NCI-H2029 treated with DMSO at 0.1 percent for 48 hours (cell line): ENCODE data around the gene DNAL4.
A peak's percentile ranks its signal among the peaks of the same experiment; 100 is the strongest.

Experiments
- DNase-seq: peaks from one replicate; lab custom pipeline; 2025; lab: John Stamatoyannopoulos, UW

DNAL4 gene

DNA sequence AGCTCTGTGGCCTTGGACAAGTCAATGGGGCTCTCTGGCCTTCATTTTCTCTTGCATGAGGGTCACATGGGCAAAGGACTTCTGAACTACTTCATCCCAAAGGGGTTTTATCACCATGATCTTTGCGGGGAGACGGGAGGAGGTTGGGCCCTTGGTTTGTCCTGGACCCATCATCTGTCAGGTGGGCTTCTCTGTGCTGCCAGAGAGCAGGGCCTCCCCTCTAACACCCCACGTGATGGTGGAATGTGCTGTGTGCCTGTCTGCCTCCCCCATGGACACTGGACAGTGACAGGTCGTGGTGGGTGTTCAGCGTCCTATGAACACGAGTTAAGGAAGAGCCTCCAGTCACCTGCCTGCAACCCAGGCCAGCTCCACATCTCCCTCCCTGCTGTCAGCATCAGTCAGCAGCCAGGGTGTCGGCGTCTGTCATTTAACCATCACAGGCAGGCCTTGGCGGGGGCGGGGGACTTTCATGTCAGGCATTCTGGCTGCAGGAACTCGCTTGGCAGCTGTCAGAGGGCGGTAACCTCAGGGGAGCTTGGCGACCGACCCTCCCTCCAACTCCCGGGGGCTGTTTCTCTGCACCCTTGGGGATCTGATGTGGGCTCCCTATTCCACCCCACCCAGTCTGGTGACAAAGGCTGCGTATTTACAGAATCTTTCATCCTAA, 35.5 kb downstream of the DNAL4 start:
- no peak for DNase-seq

DNA sequence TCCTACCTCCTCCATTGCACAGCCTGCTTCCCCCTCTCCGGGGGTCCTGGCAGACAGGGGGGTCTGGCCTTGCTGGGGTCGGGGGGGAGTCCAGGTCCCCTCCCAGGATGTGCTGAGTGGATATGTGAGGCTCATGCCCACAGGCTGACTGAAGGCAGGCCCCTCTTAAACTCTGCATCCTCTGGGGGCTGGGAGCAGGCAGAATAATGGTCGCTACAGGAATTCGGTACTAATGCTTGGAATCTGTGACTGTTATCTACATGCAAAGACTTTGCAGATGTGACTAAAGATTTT, 36.5 kb downstream of the DNAL4 start:
- DNase-seq = no peak

DNA sequence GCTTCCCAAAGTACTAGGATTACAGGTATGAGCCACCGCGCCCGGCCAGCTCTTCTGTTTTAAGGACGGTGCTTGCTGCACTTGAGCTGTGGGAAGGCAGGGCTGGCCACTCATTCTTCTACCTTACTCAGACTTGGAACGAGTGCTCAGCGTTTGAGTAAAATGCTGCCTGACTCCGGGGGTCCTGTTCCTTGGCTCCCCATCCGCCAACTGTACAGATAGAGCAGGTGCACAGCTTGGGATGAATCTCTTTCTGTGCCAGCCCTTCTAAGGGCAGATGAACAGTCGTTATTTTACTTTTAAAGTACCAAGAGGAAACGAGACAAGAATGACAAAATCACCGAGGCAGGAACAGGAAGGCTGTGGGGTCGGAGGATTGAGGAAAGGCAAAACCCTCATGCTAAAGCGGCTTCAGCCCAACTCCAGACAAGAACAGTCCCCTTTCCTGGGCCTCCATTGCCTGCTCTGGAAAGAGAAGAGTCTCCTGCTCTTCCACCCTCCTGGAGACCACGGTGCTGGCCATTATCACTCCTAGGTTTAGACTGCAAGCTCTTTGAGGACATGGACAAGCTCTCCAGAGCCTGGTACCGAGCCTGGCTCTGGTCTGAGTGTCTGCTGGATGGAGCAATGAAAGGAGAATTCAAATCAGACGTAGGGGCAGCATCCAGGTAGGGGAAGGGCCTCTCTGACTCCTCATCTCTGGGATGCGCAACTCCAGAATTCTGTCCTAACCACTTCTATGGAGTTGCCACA, 37.1 kb downstream of the DNAL4 start:
- no peak for DNase-seq

DNA sequence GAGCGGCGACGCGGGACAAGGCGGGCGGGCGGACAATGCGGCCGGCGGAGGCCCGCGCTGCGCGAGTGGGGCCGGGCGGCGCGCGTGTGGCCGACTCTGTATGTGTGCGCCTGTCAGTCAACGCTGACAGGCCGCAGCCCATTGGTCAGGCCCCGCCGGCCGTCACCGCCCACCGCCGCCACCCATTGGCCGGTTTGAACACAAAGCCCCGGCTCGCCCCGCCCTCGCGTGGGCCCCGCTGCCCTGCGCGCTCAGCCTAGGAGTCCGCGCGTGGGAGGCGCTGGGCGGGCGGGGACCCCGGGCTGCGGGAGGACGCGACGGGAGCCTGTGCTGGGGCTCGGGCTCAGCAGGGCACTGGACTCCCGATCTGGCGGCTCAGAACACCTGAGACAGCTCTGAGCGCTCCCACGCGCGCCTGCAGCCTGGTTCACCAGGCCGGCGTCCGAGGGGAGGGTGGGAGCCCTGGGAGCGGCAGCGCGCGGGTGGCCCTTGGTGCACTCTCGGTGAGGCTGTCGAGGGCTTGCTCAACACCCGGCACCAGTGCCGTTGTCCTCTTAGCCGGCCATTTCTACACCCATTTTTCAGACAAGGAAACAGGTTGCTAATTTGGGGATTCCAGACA, 37.9 kb downstream of the DNAL4 start, which contains the start of gene SUN2:
Gene SUN2, minus strand, starts transcription at position 88 of the 622 bp plus-strand sequence. CDS start 3,370 bp downstream, outside the sequence.
- peak; percentile 31 for DNase-seq

GRCh38 chr22:38755155-38755910, 38.6 kb downstream of the DNAL4 start:
- DNase-seq = peak; percentile 16

DNA sequence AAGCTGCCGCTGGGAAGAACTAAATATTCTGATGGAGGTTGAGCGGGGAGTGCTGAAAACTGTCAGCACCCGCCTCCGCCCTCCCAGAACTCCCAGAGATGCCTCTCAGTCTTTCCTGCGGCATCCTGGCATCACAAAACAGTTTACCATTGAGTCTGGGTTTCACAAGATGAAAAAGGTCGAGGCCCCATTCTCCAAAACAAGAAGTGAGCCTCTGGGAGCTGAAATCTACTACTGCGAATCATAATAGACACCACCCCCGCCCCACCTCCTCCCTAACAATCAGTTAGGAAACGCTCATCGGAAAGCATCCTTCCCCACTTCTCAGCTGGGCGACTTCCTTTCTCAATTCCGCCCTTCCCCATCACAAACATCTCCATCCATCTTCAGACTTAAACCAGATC, 39.2 kb downstream of the DNAL4 start:
- no peak for DNase-seq

DNA sequence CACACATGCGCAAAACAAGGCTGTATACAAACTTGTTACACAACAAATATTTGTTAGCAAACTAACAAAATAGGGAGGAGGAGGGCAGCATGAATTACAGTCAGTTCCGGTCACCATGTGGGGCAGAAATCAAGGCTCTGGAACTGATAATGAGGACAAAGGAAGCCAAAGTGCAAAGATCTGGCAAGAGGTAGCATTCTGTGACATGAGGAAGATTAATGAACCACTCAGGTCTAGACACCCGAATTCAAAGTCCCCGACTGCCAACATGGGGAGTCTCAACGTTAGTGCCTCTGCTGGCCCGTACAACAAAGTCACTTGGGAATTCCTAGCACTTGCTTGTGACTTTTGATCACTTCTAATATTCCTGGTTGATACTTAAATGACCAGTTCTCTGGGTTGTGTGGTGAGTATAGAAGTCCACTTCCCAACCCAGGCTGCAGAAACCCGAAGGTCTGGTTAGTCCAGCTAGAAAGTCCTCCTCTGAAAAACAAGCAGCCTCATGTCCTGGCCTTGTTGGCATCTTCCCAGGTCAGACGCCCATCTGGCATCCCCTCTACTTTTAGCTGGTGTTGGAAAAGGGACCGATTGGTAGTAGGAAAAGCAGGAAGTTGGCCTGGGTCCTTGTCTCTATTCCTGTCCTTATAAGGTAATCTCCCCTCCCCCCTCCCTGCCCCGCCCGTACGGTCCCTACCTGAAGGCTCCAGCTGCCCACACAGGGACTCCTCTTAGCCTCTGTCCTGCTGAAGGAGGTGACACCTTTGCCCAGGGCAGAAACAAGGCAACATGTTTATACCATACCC, 39.8 kb downstream of the DNAL4 start:
- peak; percentile 82 for DNase-seq

DNA sequence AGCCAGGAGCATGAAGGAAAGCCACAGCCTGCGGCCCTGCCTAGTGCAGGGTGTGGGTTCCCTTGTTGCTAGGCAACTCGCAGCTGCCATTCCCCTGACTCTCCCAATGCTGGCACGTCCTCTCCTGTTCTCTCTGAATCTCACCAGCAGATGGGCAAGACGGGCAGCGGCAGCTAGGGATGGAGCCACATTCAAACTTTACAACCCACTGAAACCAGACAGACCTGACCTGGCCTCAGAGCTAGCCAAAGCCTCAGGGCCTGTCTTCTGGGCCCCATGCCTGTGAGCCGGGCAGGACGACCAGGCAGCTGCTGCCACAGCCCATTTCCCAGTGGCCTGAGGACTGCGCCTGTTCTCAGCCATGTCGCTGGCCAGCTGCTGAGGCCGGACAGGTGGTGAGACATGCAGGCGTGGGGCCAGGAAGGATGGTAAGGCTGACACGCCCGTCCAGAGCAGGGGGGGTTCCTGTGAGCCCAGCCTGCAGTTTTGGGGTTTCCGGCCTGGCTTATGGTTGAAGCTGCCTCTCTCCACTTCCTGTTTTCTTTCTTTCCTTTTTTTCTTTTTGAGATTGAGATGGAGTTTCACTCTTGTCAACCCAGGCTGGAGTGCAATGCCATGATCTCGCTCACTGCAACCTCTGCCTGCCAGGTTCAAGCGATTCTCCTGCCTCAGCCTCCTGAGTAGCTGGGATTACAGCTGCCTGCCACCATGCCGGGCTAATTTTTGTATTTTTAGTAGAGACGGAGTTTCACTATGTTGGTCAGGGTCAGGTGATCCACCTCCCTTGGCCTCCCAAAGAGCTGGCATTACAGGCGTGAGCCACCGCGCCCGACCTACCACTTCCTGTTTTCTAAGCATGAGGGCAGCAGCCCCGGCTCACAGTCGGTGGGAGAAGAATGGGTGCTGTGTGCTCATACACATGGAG, 42.3 kb downstream of the DNAL4 start:
- DNase-seq = no peak

DNA sequence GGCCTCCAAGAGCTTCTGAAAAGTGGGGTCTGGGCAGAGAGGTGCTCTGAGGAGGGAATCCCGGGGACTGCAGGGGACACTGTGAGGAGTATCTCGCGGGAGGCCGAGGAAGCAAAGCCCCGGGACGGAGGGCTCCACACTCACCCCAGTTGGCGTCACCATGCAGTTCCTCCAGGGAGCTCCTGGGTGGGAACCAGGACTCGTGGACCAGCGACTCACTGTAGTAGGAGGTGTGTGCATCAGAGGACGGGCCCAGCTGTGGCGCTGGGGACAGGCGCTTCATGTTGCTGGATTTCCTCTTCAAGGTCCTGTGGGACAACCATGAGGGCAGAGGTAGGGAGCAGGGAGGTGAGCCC, 42.9 kb downstream of the DNAL4 start:
- no peak for DNase-seq

GRCh38 chr22:38750638-38751037, 43.3 kb downstream of the DNAL4 start:
- no peak for DNase-seq

GRCh38 chr22:38750104-38750503, 43.8 kb downstream of the DNAL4 start:
- DNase-seq = no peak

DNA sequence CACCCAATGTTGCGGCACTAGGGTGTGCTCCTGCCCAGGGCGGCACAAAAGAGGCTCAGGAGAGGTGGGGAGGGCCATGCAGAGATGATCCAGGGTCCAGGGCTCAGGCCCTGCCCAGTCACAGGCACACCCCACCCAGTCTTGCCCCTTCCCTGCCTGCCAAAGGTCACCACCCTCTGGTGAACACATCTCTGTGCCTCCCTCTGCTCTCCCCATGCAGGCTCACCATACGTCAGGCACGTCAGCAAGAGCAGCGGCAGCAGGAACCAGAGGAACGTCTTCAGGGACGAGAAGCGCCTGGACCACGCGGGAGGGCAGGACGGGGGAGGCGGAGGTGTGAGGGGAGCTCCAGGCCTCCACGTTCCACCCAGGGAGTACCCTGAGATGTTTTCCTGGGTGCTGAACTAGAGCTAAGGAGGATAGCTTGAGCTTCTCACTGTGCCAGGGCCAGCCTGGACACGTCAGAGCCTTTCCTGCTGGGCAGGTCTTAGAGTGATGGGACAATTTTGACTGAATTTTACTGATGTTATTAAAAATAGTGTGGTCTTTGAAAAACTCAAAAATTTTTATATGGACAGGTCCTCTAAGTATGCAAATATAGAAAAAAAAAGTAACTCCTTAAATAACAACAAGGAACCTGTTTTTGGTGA, 45.3 kb downstream of the DNAL4 start:
- no peak for DNase-seq

- no peak for DNase-seq
These were observed 48.1 kb downstream of the DNAL4 start for GRCh38 chr22:38745676-38746460.

DNA sequence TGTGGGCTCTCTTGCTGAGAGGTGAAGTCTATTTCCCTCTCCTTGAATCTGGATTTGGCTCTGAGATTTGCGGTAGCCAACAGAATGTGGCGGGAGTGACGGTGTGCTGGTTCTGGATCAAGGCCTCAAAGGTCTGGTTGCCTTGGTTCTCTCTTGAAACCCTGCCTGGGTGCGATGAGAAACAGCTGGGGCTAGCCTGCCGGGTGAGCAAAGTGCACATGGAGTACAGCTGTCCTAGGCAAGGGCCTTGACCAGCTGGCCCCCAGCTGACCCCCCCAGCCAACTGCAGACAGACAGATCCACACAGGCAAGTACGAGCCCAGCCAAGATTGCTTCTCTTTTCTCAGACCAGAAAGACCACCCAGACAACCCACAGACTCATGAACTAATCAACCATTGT, 49.0 kb downstream of the DNAL4 start:
- no peak for DNase-seq

DNA sequence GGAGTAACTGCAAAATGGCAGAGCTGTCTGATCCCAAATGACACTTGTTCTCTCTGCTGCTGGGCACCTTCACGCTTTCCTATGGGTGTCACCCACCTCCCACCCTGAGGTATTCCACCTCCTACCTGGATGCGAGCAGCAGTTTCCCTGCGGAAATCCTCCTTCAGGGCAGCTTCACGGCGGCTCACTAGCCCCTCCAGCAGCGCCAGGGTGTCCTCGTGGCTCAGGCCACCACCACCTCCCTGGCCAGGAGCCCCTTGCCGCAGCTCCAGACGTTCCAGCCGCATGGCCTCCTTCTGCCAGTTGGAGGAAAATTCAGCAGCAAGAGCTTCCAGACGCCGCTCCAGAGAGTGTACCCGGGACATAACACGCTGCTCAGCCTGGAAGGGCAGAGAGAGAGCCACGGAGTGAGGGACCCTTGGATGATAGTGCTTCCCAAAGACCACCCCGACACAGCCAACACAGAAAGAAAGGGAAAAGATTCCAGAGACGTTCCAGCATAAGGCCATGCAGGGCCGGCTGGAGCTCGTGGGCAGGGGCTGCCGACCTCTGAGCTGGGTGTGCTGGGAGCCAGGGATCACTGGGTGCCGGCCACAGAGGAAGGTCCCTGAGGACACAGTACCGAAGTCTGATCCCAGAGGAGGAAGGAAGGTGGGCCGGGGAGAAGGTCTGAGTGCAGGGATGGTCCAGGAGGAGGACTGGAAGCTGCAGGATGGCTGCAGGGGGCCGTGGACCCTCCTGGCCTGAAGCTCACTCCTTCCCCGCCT, 51.6 kb downstream of the DNAL4 start:
- DNase-seq = no peak

DNA sequence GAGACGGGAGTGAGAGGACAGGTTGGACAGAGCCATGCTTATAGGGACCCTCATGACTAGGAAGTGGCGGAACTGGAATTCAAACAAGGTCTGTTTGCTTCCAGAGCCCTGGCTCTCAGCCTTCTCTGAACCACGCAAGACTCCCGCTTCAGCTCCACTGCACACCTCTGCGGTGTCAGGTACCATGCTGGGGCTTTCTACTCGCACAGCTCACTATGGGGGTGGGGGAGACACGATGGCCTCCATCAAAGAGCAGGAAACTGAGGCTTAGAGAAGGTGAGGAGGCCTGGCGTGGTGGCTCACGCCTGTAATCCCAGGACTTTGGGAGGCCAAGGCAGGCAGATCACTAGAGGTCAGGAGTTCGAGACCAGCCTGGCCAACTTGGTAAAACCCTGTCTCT, 52.4 kb downstream of the DNAL4 start:
- no peak for DNase-seq

GRCh38 chr22:38741166-38741565, 52.8 kb downstream of the DNAL4 start:
- DNase-seq = no peak

GRCh38 chr22:38740754-38741153, 53.2 kb downstream of the DNAL4 start:
- no peak for DNase-seq
